ENCODE results near the gene GEMIN8.

DNA sequence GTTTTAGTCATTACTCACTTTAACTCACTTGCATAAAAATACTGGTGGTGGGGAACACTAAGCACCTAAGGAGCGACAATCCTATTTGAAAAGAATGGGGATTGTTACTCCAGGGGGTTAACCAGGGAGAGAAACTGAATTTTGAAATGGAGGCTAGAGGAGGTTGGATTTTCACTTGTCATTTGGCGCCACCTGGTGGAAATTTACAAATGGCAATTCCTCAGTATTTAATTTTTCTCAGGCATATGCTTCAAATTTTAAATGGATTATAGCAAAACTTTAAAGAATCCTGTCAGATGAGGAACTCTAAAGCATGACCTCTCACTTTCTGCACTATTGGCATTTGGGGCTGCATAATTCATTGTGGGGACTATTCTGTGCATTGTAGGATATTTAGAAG is 2.7 kb upstream of the GEMIN8 start:
- TF ChIP-seq GATA2 (IDR thresholded peaks at IDR 0.05; ENCODE audit: low read depth, low read length) (no peak), GATA3 (IDR thresholded peaks at IDR 0.05; ENCODE audit: low read depth, low read length) (no peak)
